Measurements from ENCODE around the gene CD164. TPM values are rescaled to one million over a fixed set of nuclear protein-coding genes. Genes with fewer than 3 reads are reported as not detected.

The CD164 gene
- total RNA-seq, 1 experiment from 2014 or later = 337 TPM

GRCh38 chr6:109340811-109341210 is 41.5 kb downstream of the CD164 start:
- H3K36me3 ChIP-seq (ENCODE audit: control insufficient read depth, insufficient read depth, low read length) = no peaks in the 10 kb centered on the region
- in situ Hi-C loops (cut with HindIII; ENCODE audit: low pct_unique_long_range_greater_than_20kb, low sequenced_read_pairs) (no loop called here), intact Hi-C loops (cut with micrococcal nuclease; ENCODE audit: unreplicated experiment) (no loop called here)
- no peaks in the 10 kb centered on the region for H3K27me3 ChIP-seq (ENCODE audit: control insufficient read depth, insufficient read depth, low read length)
- H3K9me3 ChIP-seq (ENCODE audit: control insufficient read depth, insufficient read depth, low read depth, low read length) = no peaks in the 10 kb centered on the region
- ATAC-seq (no peak), DNase-seq (ENCODE audit: low read depth, low spot score) (no peak)
- BruUV-seq (replicated peaks) = no TSS peak
- TF ChIP-seq POLR2AphosphoS5 (IDR thresholded peaks at IDR 0.05; ENCODE audit: low read depth, low read length) (no peak), REST (IDR thresholded peaks at IDR 0.05; ENCODE audit: insufficient read depth in 1 of 2, low read depth in 2 of 2, low read length in 1 of 2) (no peak), CTCF (IDR thresholded peaks at IDR 0.05) (no peak), TCF7L2 (IDR thresholded peaks at IDR 0.05; ENCODE audit: low read depth, low read length) (no peak), SIN3A (IDR thresholded peaks at IDR 0.05; ENCODE audit: borderline replicate concordance, insufficient read depth, low read depth, low read length) (no peak)
- CTCF ChIA-PET = no interaction called here
- H3K4me3 ChIP-seq (ENCODE audit: low read depth in 2 of 2, low read length in 2 of 2) = no peak overlapping the region
- H3K4me1 ChIP-seq (ENCODE audit: control insufficient read depth, insufficient read depth, low read length) = peaks cover 12% of the 10 kb centered on the region
- POLR2A ChIA-PET = no interaction called here
- H3K27ac ChIP-seq (ENCODE audit: low read length) = no peak overlapping the region

GRCh38 chr6:109339906-109340678 is 42.2 kb downstream of the CD164 start:
- Histone ChIP-seq H3K9me3 (ENCODE audit: control insufficient read depth, insufficient read depth, low read depth, low read length) (no peaks in the 10 kb centered on the region), H3K27me3 (ENCODE audit: control insufficient read depth, insufficient read depth, low read length) (no peaks in the 10 kb centered on the region), H3K4me3 (ENCODE audit: low read depth in 2 of 2, low read length in 2 of 2) (no peak overlapping the region), H3K4me1 (ENCODE audit: control insufficient read depth, insufficient read depth, low read length) (peaks cover 12% of the 10 kb centered on the region), H3K36me3 (ENCODE audit: control insufficient read depth, insufficient read depth, low read length) (no peaks in the 10 kb centered on the region), H3K27ac (ENCODE audit: low read length) (no peak overlapping the region)
- POLR2A ChIA-PET = no interaction called here
- intact Hi-C loops (cut with micrococcal nuclease; ENCODE audit: unreplicated experiment) (no loop called here), in situ Hi-C loops (cut with HindIII; ENCODE audit: low pct_unique_long_range_greater_than_20kb, low sequenced_read_pairs) (no loop called here)
- DNase-seq (ENCODE audit: low read depth, low spot score) = no peak
- BruUV-seq (replicated peaks) = no TSS peak
- ATAC-seq = no peak
- TF ChIP-seq SIN3A (IDR thresholded peaks at IDR 0.05; ENCODE audit: borderline replicate concordance, insufficient read depth, low read depth, low read length) (no peak), TCF7L2 (IDR thresholded peaks at IDR 0.05; ENCODE audit: low read depth, low read length) (no peak), POLR2AphosphoS5 (IDR thresholded peaks at IDR 0.05; ENCODE audit: low read depth, low read length) (no peak), REST (IDR thresholded peaks at IDR 0.05; ENCODE audit: insufficient read depth in 1 of 2, low read depth in 2 of 2, low read length in 1 of 2) (no peak), CTCF (IDR thresholded peaks at IDR 0.05) (no peak)
- CTCF ChIA-PET = no interaction called here
